ENCODE data around the gene PPIP5K2.

- TF ChIP-seq EP300 (IDR thresholded peaks at IDR 0.05) (no peak), POLR2A (IDR thresholded peaks at IDR 0.05) (no peak), CTCF (IDR thresholded peaks at IDR 0.05) (no peak)
Observed at GRCh38 chr5:103148213-103148612, 28.1 kb downstream of the PPIP5K2 start.
